DMS79 treated with DMSO at 0.1 percent for 48 hours (cell line): ENCODE results near the gene USP12.
"Not testable (repeated sequence)": the region's sequence is repeated elsewhere in the genome, so short reads cannot be mapped to it uniquely, and the experiment has no call there.

Experiments
- DNase-seq: peaks from one replicate; lab custom pipeline; 2025; lab: John Stamatoyannopoulos, UW

USP12 gene

DNA sequence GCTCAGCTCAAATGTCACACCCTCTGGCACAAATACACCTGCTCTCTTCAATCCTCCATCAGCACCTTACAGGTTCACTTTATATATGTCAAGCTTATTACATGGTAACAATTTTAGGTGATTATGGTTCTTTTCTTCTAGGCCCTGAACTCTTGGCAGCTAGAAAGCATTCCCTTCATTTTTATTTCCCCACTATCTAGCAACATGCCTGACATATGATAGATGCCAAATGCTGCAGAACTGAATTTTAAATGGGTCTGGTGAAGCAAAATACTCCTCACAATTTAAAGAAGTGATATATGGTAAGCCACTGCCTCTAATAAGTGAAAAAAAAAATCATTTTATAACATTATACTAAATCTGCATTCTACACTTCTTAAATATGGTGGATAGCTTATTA, 95.2 kb downstream of the USP12 start:
- DNase-seq, result no peak

DNA sequence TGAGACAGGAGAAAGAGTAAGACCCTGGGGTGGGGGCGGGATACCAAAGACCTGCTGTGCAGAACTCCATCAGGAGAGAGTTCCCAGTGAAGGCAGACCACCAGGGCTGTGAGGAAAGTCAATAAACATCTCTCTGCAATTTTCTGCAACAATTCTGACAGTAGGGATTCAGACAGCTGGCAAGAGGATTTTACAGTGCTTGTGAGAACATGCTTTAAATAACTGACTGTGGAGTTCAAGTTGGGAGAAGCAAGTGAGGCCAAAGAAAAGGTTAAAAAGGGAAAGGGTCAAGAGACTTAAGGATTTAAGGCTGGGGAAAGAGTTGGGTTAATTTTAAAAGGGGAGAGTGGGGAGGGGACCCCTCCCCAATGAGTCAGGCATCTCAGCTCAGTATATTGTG, 98.4 kb downstream of the USP12 start:
- DNase-seq, result no peak

DNA sequence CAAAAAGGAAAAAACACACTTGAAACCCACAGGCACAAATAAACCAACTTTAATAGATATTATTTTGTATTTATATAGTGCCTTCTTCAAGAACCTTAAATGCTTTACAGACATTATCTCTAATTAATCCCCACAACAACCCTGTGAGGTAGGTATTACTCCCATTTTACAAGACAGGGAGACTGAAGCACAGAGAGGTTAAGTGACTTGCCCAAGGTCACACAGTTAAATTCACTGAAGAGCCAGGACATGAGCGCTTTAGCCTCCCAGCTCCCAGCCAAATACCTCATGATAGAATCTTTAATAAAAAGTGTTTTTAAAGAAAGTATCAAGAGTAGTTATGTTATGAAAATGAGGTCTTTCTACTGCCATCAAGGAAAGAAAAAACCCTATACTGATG, 105.5 kb downstream of the USP12 start:
- not testable (repeated sequence) for DNase-seq

DNA sequence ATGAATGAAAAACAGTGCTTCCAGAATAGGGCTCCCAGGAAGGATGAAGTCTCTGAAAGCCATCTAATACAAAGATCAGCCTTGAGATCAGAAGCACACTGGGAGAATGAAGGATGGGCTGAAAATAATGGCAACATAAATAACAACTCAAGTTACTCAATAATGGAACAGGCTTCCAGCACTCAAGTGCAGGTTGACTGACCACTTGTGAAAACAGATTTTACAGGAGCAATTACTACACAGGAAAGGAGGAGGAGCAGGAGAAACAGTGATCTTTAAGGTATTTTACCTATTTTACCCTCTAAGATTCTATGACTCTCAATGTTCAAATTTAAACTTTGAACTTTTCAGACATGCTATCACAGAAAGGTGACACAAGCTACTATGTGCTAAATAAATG, 106.0 kb downstream of the USP12 start:
- no peak for DNase-seq

DNA sequence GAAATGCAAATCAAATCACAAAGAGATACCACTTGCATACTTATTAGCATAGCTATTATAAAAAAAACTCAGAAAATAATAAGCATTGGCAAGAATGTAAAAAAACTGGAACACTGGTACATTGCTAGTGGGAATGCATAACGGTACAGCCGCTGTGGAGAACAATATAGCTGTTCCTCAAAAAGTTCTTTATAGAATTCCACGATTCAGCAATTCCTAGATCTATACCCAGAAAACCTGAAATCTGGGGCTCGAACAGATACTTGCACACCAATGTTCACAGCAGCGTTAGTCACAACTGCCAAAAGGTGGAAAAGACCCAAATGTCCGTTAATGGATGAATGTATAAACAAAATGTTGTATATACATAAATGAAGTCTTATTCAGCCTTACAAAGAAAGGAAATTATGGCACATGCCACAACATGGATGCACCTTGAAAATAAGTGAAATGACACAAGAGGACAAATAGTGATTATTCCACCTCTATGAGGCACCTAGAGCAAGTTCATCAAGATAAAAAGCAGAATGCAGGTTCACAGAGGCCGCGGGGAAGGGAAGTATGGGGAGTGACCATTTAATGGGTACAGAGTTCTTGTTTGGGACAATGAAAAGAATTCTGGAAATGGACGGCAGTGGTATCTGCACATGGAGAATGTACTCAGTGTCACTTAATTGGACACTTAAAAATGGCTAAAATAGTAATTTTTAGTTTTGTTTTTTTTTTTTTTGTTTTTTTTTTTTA, 107.2 kb downstream of the USP12 start:
- DNase-seq, result no peak

DNA sequence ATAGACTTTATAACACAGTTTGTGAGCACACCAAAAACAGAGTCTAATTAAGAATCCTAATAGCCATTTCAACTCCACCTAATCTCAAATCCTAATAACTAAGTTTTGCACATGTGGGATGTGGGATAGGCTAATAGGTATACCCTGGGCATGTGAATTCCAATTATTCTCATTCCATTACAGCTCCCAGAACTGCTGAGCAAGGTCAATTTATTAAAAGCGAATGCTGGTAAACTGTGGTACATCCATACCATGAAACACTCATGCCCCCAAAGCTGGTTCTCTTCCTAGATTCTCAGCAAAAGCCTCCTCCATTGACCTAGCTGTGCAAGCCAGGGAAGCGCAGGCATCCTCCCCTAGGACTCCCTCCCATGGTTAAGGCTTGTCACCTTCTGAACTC, 113.8 kb downstream of the USP12 start:
- DNase-seq, result no peak

DNA sequence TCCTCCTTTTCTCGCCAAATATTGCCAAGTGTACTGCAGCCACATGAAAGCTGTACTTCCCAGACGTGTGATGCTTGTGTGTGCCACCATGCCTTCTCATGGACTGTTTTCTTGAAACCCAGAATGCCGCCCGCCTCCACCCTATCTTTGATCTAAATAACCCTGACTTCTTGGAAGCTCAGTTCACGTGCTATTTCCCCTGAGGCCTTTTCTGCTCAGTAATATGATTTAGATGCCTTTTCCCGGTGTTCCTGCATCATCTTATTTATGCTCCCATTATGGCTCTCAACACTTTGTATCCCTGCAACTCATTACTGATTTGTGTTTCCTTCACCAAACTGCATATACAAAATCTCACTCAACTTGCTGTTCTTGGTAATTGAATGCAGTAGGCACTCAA, 116.1 kb downstream of the USP12 start:
- no peak for DNase-seq

DNA sequence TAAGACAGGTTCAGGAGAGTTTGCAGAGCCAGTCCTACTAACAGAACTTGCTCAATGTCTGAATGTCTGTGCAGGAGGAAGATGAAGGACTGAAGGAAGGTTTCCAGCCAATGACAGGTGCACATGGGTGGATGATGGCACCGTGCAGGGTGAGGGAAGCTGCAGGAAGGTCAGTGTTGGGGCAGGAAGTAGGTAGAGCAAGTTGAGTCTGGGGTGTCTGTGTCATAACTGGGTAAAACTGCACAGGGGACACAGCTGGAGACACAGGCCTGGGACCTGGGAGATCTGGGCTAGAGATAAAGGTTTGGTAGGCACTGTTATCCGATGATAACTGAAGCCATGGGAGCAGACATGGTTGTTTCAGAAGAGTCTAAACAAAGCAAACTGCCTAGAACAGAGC, 116.9 kb downstream of the USP12 start:
- DNase-seq, result no peak

DNA sequence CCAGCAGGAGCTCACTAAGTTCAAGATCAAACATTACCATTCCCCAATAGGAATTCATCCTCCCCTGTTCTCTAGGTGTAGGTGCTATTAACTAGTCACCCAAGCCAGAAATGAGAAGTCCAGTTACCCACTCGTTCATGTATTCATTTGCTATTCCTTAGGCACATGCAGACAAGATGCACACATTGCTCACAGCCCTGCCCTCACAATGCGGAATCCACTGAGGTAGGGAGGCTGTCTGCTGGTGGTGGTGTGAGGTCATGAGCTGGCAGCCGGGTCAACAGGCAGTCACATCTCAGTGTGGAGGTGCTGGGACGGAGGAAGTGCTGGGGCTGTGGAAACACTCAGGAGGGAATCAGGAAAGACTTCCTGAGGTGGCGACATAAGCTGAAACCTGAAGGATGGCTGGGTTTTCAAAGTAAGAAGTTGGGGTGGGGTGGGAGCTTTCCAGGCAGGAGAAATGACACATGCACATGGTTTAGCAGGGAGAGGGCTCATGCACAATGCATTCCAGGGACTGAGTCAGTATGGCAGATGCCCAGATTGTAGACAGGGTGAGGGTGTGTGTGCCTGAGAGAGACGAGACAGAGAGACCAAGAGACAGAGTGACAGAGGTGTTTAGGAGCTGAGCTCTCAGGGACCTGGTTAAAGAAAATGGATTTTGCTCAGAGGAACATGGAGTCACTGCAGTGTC, 117.6 kb downstream of the USP12 start:
- DNase-seq, result no peak

DNA sequence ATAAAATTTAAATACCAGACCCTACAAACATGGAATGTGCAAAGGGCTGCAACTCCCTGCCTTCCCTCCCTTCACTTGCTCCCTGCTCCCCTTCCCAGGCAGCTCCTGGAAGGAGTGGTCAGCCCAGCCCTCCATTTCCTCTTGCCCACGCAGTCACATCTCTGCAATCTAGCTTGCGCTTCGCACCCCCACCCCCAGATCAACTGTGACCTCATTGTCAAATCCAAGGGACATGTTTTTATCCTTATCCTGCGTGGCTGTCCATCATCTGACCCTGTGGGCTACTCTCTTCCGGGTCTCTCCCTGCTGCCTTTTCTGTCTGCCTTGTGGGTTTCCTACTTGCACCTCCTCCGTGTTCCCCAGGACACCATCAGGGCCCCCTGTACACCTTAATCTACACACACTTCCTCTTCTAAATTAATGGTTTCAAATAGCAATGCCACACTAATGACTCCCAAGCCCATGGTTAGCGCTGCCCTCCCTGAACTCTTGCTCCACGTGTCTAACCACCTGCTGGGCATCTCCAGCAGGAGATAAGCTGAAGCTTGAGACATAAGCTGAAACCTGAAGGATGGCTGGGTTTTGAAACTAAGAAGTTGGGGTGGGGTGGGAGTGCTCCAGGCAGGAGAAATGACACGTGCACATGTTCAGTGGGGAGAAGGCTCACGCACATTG, 118.3 kb downstream of the USP12 start:
- no peak for DNase-seq

DNA sequence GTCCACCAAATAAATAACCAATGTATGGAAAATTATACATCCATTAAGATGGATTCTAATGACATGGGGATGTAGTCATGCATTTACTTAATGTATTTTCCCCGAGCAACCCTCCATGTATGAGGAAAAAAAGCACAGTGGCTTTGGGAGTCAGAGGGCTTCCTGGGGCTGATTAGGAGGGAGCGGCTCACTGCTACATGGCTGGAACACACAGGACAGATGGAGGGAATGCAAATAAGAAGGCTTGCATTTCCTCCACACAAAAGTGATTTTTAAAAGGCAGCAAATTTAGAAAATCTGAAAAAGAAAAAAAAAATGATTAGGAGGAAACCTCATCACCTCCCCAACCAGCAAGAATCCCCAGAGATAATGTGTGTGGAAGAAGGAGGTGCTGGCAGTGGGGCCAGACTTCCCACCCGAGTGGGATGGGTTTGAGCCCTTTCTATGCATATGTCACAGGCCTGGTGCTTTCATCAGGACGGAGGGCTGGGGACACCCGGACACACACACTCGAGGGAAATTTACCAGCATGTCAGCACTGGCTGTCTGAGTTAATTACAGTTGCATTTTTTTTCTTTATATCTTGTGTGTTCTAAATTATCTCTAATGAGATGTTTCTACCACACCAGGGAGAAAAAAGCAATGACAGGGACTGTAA, 118.9 kb downstream of the USP12 start:
- no peak for DNase-seq

DNA sequence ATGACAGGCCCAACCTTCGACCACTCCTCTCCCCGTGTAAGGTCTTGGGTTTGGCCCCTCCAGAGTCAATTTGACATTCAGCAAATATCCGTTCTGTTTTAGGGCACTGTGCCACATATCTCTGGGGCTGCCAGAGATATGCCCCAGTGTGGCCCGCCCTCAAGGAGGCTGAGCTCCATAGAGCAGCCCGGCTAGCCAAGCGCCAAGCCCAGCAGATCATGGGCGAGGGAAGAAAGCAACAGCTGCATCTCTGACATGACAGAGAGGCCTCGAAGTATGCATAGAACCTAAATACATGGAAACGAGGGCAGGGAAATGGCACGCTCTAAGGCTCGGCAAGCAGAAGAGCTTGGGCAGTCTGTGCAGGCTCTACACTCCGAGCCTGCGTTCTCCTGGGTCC, 124.5 kb downstream of the USP12 start:
- DNase-seq, result no peak

DNA sequence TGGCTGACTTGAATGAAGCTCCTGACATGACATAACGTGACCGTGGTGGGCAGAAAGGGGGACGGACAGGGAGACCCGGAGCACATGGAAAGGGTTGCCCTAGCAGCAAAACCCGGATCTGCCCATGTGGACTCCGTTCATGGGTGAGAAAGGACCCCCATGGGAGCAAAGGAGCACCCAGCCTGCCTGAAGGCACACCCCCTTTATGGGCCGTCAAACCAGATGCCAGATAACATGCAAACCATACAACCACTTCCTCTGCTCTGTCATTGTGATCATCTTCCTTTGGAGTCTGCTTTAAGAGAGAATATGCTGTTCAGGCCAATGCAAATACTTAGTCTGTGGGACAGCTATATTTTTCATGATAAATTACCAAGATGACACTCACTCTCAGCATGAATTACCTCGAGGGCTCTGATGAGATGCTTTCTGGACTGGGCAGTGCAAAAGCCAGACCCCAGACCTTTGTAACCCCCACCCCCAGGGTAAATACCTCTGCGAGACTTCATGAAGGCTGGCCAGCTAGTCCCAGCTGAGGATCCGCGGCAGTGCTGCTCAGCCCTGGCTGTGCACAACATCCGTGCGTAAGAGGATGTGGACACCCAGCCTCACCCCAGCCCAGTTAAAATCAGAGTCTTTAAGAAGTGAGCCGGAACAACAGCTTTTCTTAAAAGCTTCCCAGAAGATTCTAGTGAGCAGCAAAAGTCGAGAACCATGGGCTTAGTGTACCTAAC, 126.6 kb downstream of the USP12 start:
- DNase-seq, result no peak

DNA sequence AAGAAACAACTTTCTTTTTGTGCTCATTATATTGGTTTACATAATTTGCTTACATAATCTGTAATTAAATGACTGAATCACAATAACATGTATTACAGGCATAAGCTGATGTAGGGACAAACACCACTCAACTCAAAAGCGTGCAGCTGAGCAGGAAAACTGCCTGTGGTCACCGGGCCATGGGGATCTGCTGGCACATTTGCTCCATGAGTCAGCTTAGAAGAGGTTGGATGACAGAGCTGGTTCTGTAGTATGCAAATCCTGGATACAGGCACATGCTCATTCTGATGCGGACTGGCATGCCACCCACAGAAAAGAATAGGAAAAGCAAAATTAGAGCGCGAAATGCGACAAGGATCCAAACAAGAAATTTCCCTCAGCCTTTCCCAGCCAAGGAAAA, 128.6 kb downstream of the USP12 start:
- DNase-seq, result peak; percentile 16

DNA sequence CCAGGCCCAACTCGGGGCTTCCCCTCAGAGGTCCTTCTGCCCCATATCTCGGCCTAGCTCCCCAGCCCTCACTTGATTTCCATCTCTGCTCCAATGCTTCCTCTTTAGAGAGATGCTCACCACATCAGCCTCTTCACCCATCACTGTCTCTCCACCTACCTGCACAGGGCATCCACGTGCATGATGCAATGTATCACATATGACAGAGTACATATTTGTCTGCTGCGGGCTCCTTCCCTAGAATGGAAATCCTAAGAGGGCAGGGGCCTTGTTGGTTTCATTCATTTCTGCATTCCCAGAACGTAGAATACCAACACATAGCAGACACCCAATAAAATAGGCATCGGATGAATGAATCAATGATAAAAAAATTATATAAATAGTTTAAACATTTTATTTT, 130.3 kb downstream of the USP12 start:
- DNase-seq, result no peak

DNA sequence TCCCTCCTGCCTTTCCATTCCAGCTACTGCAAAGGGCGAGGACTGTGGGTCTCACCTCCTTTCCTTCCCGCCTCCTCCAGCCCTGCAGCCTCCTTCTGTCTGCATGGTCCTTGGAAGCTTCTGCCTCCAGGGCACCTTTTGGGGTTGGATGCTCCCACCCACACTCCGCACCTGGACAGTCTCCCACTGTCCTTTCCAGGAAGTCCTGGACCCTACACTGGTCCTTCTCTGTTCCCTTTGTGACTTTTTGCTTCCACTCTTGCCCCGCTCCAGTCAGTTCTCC, 130.8 kb downstream of the USP12 start:
- no peak for DNase-seq

DNA sequence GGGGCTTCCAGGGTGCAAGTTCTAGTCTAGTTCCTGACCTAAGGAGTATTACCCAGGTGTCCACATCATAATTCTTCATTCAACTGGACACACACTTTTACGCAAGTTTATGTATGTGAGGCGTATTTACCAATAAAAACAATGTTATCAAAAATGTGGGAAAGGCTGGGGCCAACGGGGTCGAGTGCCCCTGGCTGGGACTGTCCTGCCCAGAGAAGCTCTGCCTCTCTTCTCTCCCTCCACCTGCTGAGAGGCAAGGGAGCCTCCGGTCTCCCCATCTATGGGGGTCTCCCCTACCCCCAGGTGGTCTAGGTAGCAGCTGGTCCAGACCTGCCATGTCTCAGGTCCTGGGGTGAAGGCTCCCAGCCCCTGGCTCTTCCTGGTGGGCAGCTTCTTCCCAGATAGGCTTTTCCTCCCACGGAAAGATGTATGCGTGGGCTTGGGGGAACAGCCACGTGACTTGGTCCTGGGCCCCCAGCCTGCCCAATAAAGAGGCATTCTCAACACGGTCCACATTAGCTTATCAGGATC, 132.4 kb downstream of the USP12 start:
- DNase-seq, result no peak

DNA sequence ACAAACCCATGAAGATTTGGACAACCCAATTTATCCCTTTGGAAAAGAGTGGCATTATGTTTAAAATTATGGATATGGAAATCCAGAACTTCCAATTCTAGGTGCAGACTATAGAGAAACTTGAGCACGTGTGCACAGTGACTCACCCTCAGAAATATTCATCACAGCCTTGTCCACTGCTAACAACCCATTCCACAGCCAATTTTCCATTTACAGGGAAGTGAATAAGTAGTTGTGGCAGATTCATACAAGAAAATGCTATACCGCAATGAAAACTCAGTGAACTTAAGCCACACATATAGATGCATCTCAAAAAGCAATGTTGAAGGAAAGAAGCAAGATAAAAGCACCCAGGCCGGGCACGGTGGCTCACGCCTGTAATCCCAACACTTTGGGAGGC, 133.3 kb downstream of the USP12 start:
- DNase-seq, result no peak

DNA sequence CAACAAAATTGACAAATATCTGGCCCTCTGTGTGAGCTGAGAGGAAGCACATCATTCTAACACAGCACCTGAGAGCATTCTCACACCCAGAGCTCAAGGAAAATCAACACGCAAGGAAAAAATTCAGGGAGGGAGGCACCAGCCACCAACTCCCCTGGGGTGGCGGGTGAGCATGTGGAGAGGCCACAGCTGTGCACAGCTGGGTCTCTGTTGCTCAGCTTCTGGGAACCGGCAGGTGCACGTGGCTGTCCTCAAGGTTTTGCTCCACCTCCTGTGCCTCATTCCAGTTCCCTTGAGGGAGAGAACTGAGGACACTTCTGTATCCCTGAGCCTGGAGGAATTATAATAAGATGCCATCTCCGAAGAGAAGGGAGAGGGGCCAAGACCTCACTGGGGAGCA, 134.0 kb downstream of the USP12 start:
- DNase-seq, result no peak

DNA sequence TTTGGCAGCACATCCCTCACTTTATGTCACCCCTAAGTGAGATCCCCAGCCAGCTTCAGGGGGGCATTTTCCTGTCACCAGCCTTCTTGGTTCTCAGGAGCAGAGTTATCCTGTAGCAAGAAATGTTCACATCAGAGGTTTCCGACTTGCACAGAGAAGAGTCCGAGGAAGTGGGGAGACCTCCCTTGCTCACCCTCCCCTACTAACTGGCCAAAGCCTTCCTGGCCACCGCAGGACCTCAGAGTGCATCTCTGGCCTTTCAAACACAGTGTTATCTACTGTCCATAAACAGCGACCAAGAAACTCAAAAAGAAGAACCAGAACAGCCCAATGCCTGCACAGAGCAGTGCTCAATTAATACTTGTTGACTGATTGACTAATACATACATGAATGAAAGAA, 134.4 kb downstream of the USP12 start:
- DNase-seq, result no peak

DNA sequence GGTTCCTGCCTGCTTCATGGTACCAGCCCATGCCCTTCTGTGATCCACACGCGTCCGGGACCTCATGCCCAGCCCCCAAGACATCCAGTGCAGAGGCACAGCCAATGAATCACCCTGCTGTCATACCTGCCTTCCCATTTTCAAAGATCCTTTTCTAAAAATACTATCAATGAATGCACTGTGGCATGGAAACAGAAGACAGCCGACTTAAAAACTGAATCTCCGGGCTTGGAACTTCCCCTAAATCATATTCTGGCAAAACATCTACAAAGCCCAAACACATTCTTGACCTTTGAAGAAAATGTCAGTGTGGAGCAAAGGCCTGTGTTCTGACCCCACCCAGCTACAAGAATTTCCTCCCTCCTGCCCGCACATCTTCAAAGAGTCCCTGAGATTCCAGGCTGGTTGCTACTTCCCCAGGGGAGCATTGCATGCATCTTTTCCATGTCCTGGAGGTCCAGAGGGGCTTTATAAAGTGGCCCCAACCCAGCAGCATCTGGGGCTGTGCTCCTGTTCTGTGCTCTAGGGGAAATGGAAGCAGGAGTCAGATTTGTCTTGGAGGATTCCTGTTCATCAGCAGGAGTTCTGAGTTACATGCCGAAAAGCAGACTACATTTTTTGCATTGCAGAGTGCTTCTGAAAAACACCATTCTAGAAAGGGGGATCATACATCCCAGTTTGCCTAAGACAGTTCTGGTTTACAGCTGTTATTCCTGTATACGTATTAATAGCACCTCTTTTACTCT, 135.2 kb downstream of the USP12 start:
- no peak for DNase-seq

DNA sequence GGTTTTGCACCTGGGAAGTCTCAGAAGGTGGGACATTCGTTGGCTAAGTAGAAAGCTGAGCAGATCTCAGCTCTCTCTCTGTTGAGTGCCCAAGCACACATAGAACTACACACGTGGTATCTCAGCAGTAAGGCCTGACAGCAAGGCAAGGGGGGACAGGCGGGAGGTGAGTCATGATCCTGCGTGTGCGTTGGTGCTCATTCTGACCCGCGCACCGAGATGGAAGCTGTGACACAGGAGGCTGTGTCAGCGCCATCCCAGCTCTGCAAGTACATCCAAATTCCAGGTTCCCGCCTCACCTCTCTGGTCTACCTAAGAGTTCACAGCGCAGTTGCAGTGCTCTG, 135.7 kb downstream of the USP12 start:
- DNase-seq, result no peak
